GM12872 (cell line): ENCODE measurements around the gene NUP88.

ENCODE experiments used
- TF ChIP-seq, protein P1 (sequence below): IDR thresholded peaks from 3 replicates; pipeline ENCODE4 v1.5.1; 2011; ENCODE audit warnings: low read depth, mild to moderate bottlenecking, low read length, moderate library complexity; ENCODE audit not compliant: insufficient read depth

NUP88 gene

DNA sequence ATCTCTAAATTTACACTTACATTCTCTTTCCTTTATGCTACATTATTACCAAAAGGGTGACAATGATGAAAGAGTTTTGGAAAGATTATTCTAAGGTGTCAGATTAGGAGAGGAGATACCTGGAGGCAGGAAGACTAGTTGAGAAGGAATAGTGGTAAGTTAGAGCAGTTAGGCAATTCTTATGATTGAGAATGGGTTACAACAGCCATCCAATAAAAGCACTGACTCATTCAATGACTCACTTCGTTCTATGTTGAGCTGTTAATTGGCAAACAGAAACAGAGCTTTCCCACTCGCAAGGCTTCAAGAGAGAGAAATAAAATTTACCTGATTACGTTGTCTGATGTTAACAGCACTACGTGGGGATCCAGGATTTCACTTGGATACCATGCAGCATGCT is 5.8 kb downstream of the NUP88 start:
- TF ChIP-seq, protein P1, sequence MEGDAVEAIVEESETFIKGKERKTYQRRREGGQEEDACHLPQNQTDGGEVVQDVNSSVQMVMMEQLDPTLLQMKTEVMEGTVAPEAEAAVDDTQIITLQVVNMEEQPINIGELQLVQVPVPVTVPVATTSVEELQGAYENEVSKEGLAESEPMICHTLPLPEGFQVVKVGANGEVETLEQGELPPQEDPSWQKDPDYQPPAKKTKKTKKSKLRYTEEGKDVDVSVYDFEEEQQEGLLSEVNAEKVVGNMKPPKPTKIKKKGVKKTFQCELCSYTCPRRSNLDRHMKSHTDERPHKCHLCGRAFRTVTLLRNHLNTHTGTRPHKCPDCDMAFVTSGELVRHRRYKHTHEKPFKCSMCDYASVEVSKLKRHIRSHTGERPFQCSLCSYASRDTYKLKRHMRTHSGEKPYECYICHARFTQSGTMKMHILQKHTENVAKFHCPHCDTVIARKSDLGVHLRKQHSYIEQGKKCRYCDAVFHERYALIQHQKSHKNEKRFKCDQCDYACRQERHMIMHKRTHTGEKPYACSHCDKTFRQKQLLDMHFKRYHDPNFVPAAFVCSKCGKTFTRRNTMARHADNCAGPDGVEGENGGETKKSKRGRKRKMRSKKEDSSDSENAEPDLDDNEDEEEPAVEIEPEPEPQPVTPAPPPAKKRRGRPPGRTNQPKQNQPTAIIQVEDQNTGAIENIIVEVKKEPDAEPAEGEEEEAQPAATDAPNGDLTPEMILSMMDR = no peak

DNA sequence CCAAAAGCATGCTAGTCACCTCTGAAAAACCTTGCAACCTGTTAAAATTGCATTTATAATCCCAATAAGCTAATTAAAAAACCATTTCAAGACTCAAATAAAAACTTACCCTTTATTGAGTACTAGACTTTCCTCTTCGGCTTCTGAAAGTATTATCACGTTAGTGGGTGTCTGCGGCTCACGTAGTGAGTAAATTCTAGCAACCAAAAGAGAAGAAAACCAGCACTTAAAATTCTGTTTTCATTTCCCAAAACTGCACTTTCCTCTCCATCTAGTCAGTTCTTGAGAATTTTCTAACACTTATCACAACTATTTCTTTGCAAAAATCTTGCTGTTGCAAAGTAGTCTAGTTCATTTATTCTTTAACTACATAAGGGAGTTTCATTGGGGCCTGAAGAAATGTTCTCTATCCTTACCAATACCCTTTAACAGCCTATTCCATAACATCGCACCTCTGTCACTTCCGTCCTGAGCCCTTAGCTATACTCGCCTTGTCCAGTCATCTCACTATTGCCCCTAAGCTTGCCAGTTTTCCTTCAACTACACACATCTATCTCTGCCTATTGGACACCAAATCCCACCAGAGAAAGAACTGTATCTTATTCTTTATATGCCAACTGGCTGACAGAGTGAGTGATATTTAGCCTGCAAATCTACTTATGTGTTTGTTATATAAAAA is 8.7 kb downstream of the NUP88 start:
- TF ChIP-seq, protein P1 = no peak

DNA sequence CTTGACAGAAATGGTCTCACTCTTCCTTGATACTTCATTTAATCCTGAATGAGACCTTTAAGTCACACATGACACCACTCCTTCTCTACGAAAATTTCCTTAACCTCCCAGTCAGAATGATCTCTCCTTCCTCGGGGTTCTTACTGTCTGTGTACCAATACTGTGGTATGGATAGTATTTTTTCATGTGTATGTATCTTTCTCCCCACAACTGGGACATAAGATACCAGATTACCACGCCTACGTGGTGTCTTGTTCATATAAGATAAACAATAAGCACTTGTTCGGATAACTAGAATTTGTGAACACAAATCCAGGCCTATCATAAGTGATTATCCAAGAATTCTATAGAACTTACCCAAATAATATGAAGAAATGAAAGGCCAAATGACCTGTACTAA is 11.3 kb downstream of the NUP88 start:
- TF ChIP-seq, protein P1 = no peak

DNA sequence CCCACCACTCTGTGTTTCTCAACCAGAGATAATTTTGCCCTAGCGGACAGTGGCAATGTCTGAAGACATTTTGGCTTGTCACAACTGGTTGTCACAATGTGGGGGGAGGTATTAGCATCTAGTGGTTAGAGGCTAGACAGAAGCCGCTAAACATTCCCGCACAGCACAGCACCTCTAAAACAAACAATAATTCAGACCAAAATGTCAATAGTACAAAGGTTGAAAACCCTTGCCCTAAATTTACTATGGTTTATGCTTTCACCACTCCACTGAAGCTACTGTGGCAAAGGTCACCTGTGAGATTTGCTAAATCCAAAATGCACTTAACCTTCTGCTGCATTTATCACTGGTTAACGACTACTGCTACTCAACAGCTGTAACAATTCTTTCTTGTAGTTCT is 14.1 kb downstream of the NUP88 start:
- TF ChIP-seq, protein P1 = no peak

DNA sequence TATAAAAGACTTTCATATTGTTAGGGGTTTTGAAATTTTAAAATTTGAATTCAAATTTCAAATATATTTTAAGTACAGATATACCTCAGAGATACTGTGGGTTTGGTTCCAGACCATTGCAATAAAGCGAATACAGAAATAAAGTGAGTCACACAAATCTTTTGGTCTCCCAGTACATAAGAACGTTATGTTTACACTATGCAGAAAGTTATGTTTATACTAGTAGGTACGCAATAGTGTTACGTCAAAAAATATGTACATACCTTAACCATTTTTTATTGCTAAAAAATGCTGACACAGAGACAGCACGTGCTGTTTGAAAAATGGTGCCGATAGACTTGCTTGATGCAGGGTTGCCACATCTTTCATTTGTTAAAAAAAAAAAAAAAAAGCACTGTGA is 19.7 kb downstream of the NUP88 start:
- TF ChIP-seq, protein P1 = no peak

DNA sequence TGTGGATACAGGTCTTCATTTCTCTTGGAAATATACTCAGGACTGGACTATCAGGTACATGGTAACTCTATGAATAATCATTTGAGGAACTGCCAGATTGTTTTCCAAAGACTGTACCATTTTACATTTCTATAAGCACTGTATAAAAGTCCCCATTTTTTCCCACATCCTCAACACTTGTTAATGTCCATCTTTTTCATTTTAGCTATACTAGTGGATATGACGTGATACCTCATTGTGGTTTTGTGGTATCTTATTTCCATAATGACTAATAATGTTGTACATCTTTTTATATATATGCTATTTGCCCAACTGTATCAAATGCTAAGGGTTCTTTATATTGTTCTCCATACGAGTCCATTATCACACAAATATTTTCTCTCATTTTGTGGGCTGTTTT is 22.9 kb downstream of the NUP88 start:
- TF ChIP-seq, protein P1 = no peak

DNA sequence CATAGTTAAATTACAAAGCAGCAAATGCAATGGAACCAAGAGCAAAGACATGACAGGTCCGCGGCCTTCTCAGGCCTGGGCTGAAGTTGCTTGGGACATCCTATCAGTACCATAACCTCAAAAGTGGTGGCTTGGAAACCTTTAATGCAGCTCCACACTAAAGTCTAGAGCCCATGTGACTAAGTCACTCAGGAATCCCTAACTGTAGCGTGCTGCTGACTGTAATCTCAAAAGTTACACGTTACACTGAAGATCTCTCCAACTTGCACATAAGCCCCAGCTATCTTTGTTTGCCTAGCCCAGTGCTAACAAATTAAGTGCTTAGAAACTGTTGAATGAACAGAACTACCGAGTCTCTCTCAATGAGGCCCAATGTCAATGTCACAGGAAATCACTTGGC is 27.8 kb downstream of the NUP88 start:
- TF ChIP-seq, protein P1 = no peak
